BE2C (cell line): Measurements from ENCODE around the gene ITCH.
A peak's percentile ranks its signal among the peaks of the same experiment; 100 is the strongest.

Experiments
- DNase-seq: peaks from one replicate; pipeline ENCODE4 v3.0.0-alpha.2; 2020
- H3K27me3 ChIP-seq: fragments of 250-450 bp; sonication (Bioruptor Pico); 2 replicates; pipeline ENCODE4 v1.5.1; 2020; ENCODE audit warnings: mild to moderate bottlenecking
- H3K36me3 ChIP-seq: fragments of 250-450 bp; sonication (Bioruptor Pico); 2 replicates; pipeline ENCODE4 v1.5.1; 2020; ENCODE audit warnings: mild to moderate bottlenecking
- H3K4me1 ChIP-seq: fragments of 250-450 bp; sonication (Bioruptor Pico); 2 replicates; pipeline ENCODE4 v1.5.1; 2020
- H3K4me3 ChIP-seq: 2 replicates; pipeline ENCODE4 v1.5.1; 2011; ENCODE audit warnings: low read depth, low read length
- H3K9me3 ChIP-seq: fragments of 250-450 bp; sonication (Bioruptor Pico); 2 replicates; pipeline ENCODE4 v1.5.1; 2020
- TF ChIP-seq, protein P1 (sequence below): IDR thresholded peaks from 2 replicates; pipeline ENCODE4 v1.5.1; 2012; ENCODE audit warnings: mild to moderate bottlenecking, low read depth, low read length

The ITCH gene

DNA sequence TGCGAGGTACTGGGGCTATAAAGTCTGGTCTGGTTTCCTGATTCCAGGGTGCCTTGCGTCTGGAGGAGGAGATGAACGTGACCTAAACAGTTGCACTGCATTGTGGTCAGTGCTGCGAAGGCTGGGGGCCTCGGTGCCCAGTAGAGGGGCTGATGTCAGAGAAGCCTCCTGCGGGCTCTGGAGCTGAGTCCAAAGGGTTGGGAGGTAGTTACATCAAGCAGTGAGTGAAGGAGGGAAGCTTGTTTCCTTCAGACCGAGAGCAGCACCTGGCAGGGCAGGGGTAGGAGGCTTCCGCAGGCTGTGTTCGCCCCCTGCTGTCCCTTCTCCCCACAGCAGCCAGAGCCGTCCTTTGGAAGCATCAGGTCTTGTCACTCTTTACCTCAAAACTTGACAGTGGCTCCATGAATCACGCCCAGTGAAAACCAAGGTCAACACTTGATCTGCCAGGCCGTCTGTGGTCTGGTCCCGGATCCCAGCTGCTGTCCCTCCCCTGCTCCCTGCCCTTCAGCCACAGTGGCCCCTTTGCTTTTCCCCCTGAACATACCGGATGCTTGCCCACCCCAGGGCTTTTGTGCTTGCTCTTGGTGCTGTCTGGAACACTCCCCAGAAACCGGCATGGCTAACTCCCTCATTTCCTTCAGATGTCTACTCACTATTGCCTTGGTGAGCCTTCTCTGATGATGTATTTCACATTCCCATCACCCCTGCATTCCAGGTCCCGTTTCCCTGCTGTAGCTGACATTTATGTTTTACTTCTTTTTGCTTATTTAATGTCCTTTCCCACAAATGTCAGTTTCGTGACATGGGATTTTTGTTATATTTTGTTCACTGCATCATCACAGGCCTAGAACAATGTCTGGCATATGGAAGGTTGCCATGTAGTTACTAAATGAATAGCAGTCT, 160.1 kb downstream of the ITCH start:
- DNase-seq, result peak; percentile 76
- H3K36me3 ChIP-seq, result peaks cover 15% of the 10 kb centered on the region

DNA sequence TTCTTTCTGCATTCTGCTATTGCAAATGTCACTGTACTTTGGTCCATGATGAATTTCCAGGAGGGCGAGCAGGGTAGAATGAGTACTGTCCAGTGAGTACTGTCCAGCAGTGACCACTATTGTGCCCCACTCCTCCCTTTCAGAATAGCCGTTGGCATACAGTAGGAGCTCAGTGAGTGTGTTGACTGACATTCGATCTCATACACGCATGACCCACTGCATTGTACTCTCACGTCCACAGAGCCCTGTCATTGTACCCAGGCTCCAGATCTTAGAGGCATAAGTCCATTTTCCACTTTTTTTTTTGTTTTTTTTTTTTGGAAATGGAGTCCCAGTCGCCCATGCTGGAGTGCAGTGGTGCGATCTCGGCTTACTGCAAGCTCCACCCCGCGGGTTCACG, 161.4 kb downstream of the ITCH start:
- peaks cover 4% of the 10 kb centered on the region; the same call in 1 of the 2 replicates for H3K4me1 ChIP-seq
- TF ChIP-seq, protein P1, sequence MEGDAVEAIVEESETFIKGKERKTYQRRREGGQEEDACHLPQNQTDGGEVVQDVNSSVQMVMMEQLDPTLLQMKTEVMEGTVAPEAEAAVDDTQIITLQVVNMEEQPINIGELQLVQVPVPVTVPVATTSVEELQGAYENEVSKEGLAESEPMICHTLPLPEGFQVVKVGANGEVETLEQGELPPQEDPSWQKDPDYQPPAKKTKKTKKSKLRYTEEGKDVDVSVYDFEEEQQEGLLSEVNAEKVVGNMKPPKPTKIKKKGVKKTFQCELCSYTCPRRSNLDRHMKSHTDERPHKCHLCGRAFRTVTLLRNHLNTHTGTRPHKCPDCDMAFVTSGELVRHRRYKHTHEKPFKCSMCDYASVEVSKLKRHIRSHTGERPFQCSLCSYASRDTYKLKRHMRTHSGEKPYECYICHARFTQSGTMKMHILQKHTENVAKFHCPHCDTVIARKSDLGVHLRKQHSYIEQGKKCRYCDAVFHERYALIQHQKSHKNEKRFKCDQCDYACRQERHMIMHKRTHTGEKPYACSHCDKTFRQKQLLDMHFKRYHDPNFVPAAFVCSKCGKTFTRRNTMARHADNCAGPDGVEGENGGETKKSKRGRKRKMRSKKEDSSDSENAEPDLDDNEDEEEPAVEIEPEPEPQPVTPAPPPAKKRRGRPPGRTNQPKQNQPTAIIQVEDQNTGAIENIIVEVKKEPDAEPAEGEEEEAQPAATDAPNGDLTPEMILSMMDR, result no peak
- no peak for DNase-seq
- H3K4me3 ChIP-seq, result no peak overlapping the region
- H3K9me3 ChIP-seq, result no peaks in the 10 kb centered on the region
- peaks cover 26% of the 10 kb centered on the region for H3K36me3 ChIP-seq
- H3K27me3 ChIP-seq, result no peaks in the 10 kb centered on the region

More for the DNA sequence above, 160.1 kb downstream of the ITCH start:
- Histone ChIP-seq H3K4me3 (no peak overlapping the region), H3K27me3 (no peaks in the 10 kb centered on the region), H3K9me3 (no peaks in the 10 kb centered on the region), H3K4me1 (peaks cover 4% of the 10 kb centered on the region; the same call in 1 of the 2 replicates)
- TF ChIP-seq, protein P1, result peak; percentile 86

DNA sequence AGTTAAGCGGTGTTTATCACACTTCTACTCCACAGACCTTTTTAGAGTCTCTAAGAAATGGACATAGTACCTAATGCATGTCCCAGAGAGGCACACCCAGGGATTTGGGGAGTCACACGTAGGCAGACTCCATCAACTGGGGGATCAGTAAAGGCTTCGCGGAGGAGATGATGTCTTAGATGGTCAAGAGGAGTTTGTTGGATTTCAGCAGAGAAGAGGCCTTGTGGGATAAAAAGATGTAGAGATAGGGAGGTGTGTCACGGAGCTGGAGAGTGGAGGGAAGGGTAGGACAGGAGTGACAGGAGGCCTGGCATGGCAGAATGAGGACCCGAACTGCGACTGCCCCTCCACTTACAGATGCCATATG, 162.3 kb downstream of the ITCH start:
- Histone ChIP-seq H3K36me3 (peaks cover 34% of the 10 kb centered on the region), H3K4me3 (no peak overlapping the region), H3K9me3 (no peaks in the 10 kb centered on the region), H3K27me3 (no peaks in the 10 kb centered on the region), H3K4me1 (peaks cover 4% of the 10 kb centered on the region; the same call in 1 of the 2 replicates)
- TF ChIP-seq, protein P1, result no peak
- no peak for DNase-seq

DNA sequence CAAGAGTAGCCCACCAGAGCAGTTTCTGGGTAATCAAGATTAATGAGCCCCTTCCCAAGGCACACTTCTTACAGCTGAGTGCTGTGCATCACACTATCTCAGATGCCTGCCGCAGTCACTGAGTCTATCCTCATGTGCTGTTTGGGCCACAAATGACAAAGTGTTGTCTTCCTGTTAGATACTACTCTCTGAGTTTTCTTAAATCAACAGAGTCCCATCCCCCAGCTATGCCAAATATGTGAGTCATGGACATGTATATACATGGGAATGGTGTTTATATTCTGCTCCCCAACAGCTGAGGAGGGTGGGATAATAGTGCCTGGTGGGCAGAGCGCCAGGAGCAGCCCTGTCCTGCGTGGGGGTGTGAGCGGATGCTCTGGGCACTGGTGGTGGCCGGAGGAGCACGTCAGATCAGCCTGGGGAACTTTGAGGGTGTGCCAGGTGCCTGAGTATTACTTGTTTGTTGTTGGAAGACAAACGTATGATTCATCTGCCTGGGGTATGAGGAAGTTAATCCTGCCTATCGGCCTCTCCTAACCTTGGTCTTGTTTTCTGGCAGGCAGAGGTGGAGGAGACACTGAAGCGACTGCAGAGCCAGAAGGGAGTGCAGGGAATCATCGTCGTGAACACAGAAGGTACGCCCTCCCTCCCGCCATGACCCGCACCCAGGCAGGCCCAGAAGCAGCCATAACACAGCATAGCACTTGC, 162.8 kb downstream of the ITCH start:
- Histone ChIP-seq H3K4me1 (peaks cover 4% of the 10 kb centered on the region; the same call in 1 of the 2 replicates), H3K27me3 (no peaks in the 10 kb centered on the region), H3K4me3 (no peak overlapping the region), H3K36me3 (peaks cover 39% of the 10 kb centered on the region), H3K9me3 (no peaks in the 10 kb centered on the region)
- TF ChIP-seq, protein P1, result no peak
- DNase-seq, result peak; percentile 38

DNA sequence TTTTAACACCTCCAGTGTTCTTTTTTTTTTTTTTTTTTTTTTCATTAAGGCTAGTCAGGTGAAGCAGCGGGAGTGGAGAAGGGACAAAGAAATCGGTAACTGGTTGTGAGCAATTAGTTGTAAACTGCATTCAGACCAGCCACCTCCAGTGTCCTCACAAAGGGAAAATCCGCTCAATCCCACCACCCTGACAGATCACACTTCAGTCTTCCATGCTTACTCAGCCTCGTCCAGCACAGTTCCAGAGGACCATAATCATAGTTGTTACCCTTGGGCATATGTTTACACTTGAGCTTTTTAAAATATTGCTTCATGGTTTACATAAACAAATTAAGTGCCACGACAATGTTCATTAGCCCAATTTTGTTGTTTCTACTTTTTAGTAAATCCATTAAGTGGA, 163.4 kb downstream of the ITCH start:
- H3K27me3 ChIP-seq, result no peaks in the 10 kb centered on the region
- no peaks in the 10 kb centered on the region for H3K9me3 ChIP-seq
- peaks cover 45% of the 10 kb centered on the region for H3K36me3 ChIP-seq
- DNase-seq, result no peak
- no peak overlapping the region for H3K4me3 ChIP-seq
- TF ChIP-seq, protein P1, result no peak
- H3K4me1 ChIP-seq, result peaks cover 4% of the 10 kb centered on the region; the same call in 1 of the 2 replicates
